Tibial nerve (tissue), 4 donors: ENCODE measurements around the gene PARD3B. TPM values are rescaled to one million over a fixed set of nuclear protein-coding genes. Genes with fewer than 3 reads are reported as not detected.

ENCODE experiments used
- DNase-seq, 2 donors: peaks; one replicate each; pipeline ENCODE4 v3.0.0-alpha.2; 2019; ENCODE audit warnings: low spot score in 2 of 2
- H3K27ac ChIP-seq, 4 donors: fragments of 200-600 bp; sonication (generic) in 3 of 4; one replicate each; pipeline ENCODE4 v1.5.1; 2017 to 2019; ENCODE audit warnings: mild to moderate bottlenecking in 1 of 4
- H3K27me3 ChIP-seq, 2 donors: fragments of 200-600 bp; sonication (generic) in 1 of 2; one replicate each; pipeline versions ENCODE4 v1.5.1 to v1.6.0; 2017 to 2019
- H3K36me3 ChIP-seq, 3 donors: fragments of 200-600 bp; sonication (generic); one replicate each; pipeline ENCODE4 v1.5.1; 2018 to 2019
- H3K4me1 ChIP-seq, 4 donors: fragments of 200-600 bp; sonication (generic) in 3 of 4; one replicate each; pipeline ENCODE4 v1.5.1; 2017 to 2019
- H3K4me3 ChIP-seq, 4 donors: fragments of 200-600 bp; sonication (generic) in 3 of 4; one replicate each; pipeline ENCODE4 v1.5.1; 2017 to 2019; ENCODE audit warnings: mild to moderate bottlenecking in 1 of 4, moderate library complexity in 1 of 4
- H3K9me3 ChIP-seq, 4 donors: fragments of 200-600 bp; sonication (generic) in 3 of 4; one replicate each; pipeline ENCODE4 v1.5.1; 2017 to 2019
- CTCF ChIP-seq, 5 experiments: fragments of 200-600 bp in 3 of 5; fragments of 450-650 bp in 2 of 5; sonication (generic) in 3 of 5; IDR thresholded peaks; one replicate each; pipeline ENCODE4 v1.5.1; 2016 to 2019; ENCODE audit warnings: antibody characterized with exemption in 5 of 5, mild to moderate bottlenecking in 3 of 5, moderate library complexity in 2 of 5
- EP300 ChIP-seq, 2 donors: sonication (generic); formaldehyde crosslinking; IDR thresholded peaks; one replicate each; pipeline ENCODE4 v1.6.1; 2017; ENCODE audit warnings: antibody characterized with exemption in 2 of 2, mild to moderate bottlenecking in 1 of 2
- POLR2A ChIP-seq, 2 donors: fragments of 450-650 bp; IDR thresholded peaks; one replicate each; pipeline ENCODE4 v1.6.1; 2017; ENCODE audit warnings: antibody characterized with exemption in 2 of 2, mild to moderate bottlenecking in 2 of 2, moderate library complexity in 2 of 2
- WGBS, 2 donors: methylation state at CpG; one replicate each; pipeline ENCODE4 v1.1.5; 2018; 5-methylcytosine and 5-hydroxymethylcytosine counted together
- total RNA-seq, 4 donors: library from RNA; depleted of rRNA; stranded (reverse); fragments of >200 nt; gene quantifications; one replicate each; pipeline ENCODE4 v1.1.0, GENCODE V29; 2016

The PARD3B gene
- total RNA-seq, 4 donors from 2014 or later, result 47.4 to 101 (median 64.8) TPM

- H3K27me3 ChIP-seq, result no peaks in the 10 kb centered on the region
- no peak overlapping the region for H3K4me3 ChIP-seq
- H3K9me3 ChIP-seq, result no peaks in the 10 kb centered on the region
- no peak overlapping the region for H3K27ac ChIP-seq
- no peaks in the 10 kb centered on the region for H3K4me1 ChIP-seq
- peaks cover 0 to 3% (median 0%) of the 10 kb centered on the region in 3 donors for H3K36me3 ChIP-seq
- no peak for DNase-seq
- TF ChIP-seq EP300 (IDR thresholded peaks at IDR 0.05) (no peak), POLR2A (IDR thresholded peaks at IDR 0.05) (no peak), CTCF (IDR thresholded peaks at IDR 0.05) (no peak)
Observed at GRCh38 chr2:205324355-205324754, 779.1 kb downstream of the PARD3B start.

GRCh38 chr2:205333351-205333750, 788.1 kb downstream of the PARD3B start:
- Histone ChIP-seq H3K4me3 (no peak overlapping the region), H3K36me3 (peaks cover 0 to 24% (median 0%) of the 10 kb centered on the region in 3 donors), H3K4me1 (no peaks in the 10 kb centered on the region), H3K27me3 (no peaks in the 10 kb centered on the region), H3K9me3 (no peaks in the 10 kb centered on the region), H3K27ac (no peak overlapping the region)
- 82 to 89% methylated on average over 1 of the region's 1 CpG for WGBS, 2 donors
- DNase-seq, result no peak
- TF ChIP-seq EP300 (IDR thresholded peaks at IDR 0.05) (no peak), CTCF (IDR thresholded peaks at IDR 0.05) (no peak), POLR2A (IDR thresholded peaks at IDR 0.05) (no peak)

GRCh38 chr2:205337274-205337673, 792.0 kb downstream of the PARD3B start:
- Histone ChIP-seq H3K27me3 (no peaks in the 10 kb centered on the region), H3K36me3 (peaks cover 0 to 24% (median 0%) of the 10 kb centered on the region in 3 donors), H3K4me3 (no peak overlapping the region), H3K27ac (no peak overlapping the region), H3K9me3 (no peaks in the 10 kb centered on the region), H3K4me1 (no peaks in the 10 kb centered on the region)
- DNase-seq, result no peak
- no peak for TF ChIP-seq EP300 (IDR thresholded peaks at IDR 0.05)
- TF ChIP-seq CTCF (IDR thresholded peaks at IDR 0.05), result no peak
- no peak for TF ChIP-seq POLR2A (IDR thresholded peaks at IDR 0.05)

GRCh38 chr2:205338156-205338555, 792.9 kb downstream of the PARD3B start:
- Histone ChIP-seq H3K27me3 (no peaks in the 10 kb centered on the region), H3K4me1 (no peaks in the 10 kb centered on the region), H3K36me3 (peaks cover 0 to 24% (median 0%) of the 10 kb centered on the region in 3 donors), H3K27ac (no peak overlapping the region), H3K9me3 (no peaks in the 10 kb centered on the region), H3K4me3 (no peak overlapping the region)
- 93 to 98% methylated on average over 1 of the region's 1 CpG for WGBS, 2 donors
- TF ChIP-seq EP300 (IDR thresholded peaks at IDR 0.05) (no peak), CTCF (IDR thresholded peaks at IDR 0.05) (no peak), POLR2A (IDR thresholded peaks at IDR 0.05) (no peak)
- DNase-seq, result no peak

GRCh38 chr2:205343103-205343502, 797.8 kb downstream of the PARD3B start:
- WGBS, 2 donors, result 85 to 91% methylated on average over 4 of the region's 4 CpGs
- Histone ChIP-seq H3K4me3 (no peak overlapping the region), H3K27ac (no peak overlapping the region), H3K4me1 (no peaks in the 10 kb centered on the region), H3K9me3 (no peaks in the 10 kb centered on the region), H3K36me3 (no peaks in the 10 kb centered on the region), H3K27me3 (no peaks in the 10 kb centered on the region)
- TF ChIP-seq EP300 (IDR thresholded peaks at IDR 0.05) (no peak), CTCF (IDR thresholded peaks at IDR 0.05) (no peak), POLR2A (IDR thresholded peaks at IDR 0.05) (no peak)
- DNase-seq, result no peak
